Suppressor macrophage treated with lipopolysaccharide for 4 hours (primary cell): Measurements from ENCODE around the gene MRPL54.

Experiments used
- DNase-seq: peaks from one replicate; pipeline ENCODE4 v3.0.0-alpha.2; 2020

MRPL54 gene

GRCh38 chr19:3785938-3786824, 23.7 kb downstream of the MRPL54 start, which contains the start of gene MATK:
TSS of gene MATK (minus strand) at chr19:3786381. CDS start at chr19:3785135, 1,246 bp downstream.
- DNase-seq: peak; percentile 19

DNA sequence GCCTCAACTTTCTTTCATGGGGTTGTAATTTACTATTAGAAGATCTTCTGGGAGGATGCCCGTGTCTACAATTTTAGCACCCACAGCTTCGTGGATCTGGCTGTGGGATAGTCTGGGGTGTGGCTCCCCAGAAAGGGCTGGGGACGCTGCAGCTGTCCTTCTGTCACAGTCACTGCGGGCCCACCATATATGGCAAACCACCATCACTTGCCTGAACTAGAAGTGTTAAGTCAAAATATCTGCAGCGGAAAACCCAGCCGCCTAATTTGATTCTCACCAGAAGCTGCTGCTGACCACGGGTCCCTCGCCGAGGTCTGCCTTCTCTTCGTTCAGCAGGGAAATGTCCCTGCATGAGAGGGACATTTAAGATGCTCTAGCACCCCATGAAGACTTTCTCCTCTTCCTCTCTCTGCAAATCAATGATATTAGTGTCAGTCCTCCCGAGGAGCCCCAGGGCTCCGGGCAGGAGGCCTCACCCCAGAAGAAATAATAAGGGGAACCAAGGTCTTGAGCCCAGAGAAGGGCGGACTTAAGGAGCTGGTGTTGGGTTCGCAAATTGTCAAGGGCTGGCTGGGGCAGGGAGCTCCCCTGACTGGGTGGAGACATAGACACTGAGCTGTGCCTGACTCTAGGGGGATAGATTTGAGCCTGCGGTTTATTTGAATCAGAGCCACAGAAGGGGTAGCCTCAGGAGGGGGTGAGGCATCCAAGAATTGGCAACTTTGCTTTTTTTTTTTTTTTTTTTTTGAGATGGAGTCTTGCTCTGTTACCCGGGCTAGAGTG, 26.7 kb downstream of the MRPL54 start:
- no peak for DNase-seq

GRCh38 chr19:3790209-3790734, 27.8 kb downstream of the MRPL54 start:
- DNase-seq: no peak

GRCh38 chr19:3790941-3791340, 28.5 kb downstream of the MRPL54 start:
- no peak for DNase-seq

GRCh38 chr19:3792114-3792513, 29.6 kb downstream of the MRPL54 start:
- DNase-seq: no peak

- no peak for DNase-seq
Observed at GRCh38 chr19:3793799-3794198, 31.3 kb downstream of the MRPL54 start.

- DNase-seq: no peak
Observed at GRCh38 chr19:3796358-3796757, 33.9 kb downstream of the MRPL54 start.

DNA sequence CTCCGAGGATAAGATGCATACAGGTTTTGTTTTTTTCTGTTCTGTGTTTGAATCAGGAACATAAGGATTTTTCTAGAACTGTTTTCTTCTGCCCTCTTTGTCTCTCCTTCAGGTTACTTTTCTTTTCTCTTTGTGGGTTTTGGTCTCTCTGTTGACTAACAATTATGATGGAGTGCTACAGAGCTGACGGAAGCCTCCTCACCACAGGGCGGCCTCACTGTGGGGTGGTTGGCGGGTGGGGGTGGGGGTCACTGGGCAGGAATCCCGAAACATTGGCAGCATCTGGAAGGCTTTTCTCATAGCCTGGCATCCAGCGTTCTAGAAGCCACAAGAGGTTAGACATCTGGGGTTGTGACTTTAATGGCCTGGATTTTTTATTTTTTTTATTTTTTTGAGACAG, 35.7 kb downstream of the MRPL54 start:
- DNase-seq: no peak

- DNase-seq: no peak
Observed at GRCh38 chr19:3800996-3801395, 38.5 kb downstream of the MRPL54 start.

- DNase-seq: no peak
Observed at GRCh38 chr19:3801412-3802096, 39.1 kb downstream of the MRPL54 start.

DNA sequence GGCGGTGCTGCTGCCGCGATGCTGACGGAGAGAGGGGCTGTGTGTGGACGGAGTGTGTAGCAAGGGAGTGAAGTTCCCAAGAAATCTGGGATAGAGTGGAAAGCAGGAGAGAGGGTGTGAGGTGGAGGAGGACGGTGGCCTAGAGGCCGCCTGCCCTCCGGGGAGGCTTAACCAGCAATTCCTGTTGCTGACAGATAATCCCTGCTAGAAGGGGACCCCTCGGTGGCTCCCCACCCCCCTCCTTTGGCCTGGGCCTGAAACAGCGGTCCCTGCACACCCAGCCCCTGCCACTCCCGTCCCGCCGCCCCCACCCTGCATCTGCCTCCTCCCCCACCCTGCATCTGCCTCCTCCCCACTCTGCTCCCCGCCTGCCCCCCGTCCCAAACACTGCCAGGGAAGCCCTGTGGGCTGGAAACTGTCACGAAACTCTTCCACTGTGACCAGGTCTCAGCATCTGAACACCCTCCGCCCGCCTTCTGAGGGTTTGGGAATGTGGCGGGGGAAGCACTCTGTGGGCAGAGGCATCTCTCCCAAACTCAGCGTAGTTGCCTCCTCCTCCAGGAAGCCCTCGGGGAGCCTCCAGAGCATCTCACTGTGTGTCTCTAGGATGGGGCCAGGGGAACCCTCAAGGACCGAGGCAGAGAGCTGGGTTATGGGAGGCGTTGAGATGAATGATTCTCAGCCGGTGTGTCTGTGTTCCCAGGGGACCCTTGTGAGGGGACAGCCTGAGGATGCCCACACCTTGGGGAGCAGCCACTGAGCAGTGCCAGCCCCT, 40.8 kb downstream of the MRPL54 start:
- DNase-seq: no peak

GRCh38 chr19:3803986-3804385, 41.5 kb downstream of the MRPL54 start:
- DNase-seq: no peak

GRCh38 chr19:3804429-3804828, 41.9 kb downstream of the MRPL54 start:
- DNase-seq: no peak

DNA sequence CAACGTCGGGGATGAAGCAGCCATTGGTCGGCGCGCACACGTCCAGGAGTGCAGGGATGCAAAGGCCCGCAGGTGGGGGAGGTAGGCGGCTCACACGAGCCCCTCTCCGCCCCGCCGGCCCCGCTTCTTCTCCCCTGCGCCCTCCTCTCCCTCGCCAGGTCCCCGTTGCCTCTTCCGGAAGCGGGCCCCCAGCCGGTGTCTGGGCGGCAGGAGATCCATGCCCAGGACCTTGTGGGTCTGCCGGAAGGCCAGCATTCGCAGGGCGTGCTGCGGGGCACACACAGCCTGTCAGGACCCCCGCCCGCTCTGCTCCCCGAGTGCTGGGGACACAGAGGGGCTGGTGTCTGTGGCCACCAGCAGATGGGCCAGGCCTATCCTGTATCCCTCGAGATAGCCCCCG, 43.4 kb downstream of the MRPL54 start:
- no peak for DNase-seq

GRCh38 chr19:3807131-3807480, 44.6 kb downstream of the MRPL54 start:
- no peak for DNase-seq

DNA sequence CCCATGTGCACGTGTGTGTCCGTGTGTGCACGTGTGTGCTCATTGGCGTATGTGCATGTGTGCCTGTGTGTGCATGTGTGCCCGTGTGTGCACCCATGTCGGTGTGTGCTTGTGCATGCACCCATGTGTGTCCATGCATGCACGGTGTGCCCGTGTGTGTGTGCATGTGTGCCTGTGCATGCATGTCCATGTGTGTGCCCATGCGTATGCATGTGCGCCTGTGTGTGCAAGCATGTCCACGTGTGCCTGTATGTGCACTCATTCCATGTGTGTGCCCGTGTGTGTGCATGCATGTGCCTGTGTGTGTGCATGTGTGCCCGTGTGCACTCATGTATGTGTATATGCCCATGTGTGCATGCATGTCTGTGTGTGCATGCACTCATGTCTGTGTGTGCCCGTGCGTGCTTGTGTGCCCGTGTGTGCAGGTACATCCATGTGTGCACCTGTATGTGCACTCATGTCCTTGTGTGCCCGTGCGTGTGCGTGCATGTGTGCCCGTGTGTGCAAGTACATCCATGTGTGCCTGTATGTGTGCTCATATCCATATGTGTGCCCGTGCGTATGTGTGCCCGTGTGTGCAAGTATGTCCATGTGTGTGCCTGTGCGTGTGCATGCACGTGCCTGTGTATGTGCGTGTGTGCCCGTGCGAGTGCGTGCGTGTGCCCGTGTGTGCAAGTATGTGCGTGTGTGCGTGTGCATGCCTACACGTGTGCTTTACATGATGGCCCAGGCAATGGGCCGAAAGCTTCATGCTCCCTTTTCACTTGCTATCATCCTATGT, 45.3 kb downstream of the MRPL54 start:
- no peak for DNase-seq

GRCh38 chr19:3808420-3809143, 46.1 kb downstream of the MRPL54 start:
- DNase-seq: no peak

DNA sequence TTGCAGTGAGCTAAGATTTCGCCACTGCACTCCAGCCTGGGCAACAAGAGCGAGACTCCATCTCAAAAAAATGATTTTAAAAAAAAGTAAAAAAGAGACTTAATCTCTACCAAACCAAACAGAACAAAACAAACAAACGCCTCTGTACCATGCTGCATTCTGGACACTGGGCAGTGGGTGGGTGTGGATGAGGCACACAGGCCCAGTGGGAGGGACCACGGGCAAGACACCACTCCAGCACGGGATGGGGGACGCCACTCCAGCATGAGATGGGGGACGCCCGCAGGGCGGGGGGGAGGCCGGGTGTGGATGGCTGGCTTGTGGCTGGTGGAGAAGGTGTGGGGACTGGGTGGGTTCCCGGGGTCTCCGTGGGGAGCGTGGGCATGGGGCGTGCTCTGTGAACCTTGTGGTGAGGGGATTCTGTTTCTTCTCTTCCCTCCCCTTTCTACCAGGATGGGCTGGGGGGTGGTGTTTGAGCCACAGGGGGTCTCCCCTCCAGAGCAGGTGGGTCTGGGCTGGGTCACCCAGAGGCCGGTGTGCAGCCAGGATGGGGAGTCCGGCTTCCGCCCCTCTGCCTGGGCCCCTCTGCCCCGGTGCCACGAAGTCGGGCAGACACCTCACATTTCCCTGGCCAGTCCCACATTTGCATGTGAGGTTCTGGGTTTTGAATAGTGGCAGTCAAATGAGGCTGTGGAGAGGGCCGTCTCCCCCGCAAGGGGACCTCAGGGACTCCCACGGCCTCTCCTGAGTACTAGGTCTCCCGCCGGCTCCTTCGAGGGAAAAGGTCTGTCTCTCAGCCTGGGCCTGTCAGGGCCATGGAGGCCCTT, 47.6 kb downstream of the MRPL54 start:
- DNase-seq: no peak

- no peak for DNase-seq
Observed at GRCh38 chr19:3810708-3811355, 48.4 kb downstream of the MRPL54 start.
